HepG2 (cell line): ENCODE results near the gene SGTB. TPM values are rescaled to one million over a fixed set of nuclear protein-coding genes. Genes with fewer than 3 reads are reported as not detected.

Source experiments
- ATF7-NPFF ChIP-seq: sonication (generic); formaldehyde crosslinking; IDR thresholded peaks from 2 replicates; pipeline ENCODE4 v1.8.1; 2023; ENCODE audit warnings: mild to moderate bottlenecking, low read depth, missing genetic modification reagents, moderate library complexity
- FOXK1 ChIP-seq: sonication (generic); formaldehyde crosslinking; IDR thresholded peaks from 2 replicates; pipeline ENCODE4 v1.4.0; 2020; ENCODE audit warnings: low read depth, missing genetic modification reagents, borderline replicate concordance
- GTF3A ChIP-seq: sonication (generic); formaldehyde crosslinking; conservative IDR thresholded peaks from 2 replicates; pipeline ENCODE4 v1.4.0; 2020; ENCODE audit warnings: mild to moderate bottlenecking, missing genetic modification reagents
- HDAC1 ChIP-seq: sonication (generic); formaldehyde crosslinking; IDR thresholded peaks from 2 replicates; pipeline ENCODE4 v1.5.1; 2020; ENCODE audit warnings: mild to moderate bottlenecking, missing genetic modification reagents
- KLF13 ChIP-seq: sonication (generic); formaldehyde crosslinking; IDR thresholded peaks from 2 replicates; pipeline ENCODE4 v1.4.0; 2020; ENCODE audit warnings: mild to moderate bottlenecking, missing genetic modification reagents
- MAFG ChIP-seq: sonication (generic); formaldehyde crosslinking; IDR thresholded peaks from 2 replicates; pipeline ENCODE4 v1.5.1; 2020; ENCODE audit warnings: mild to moderate bottlenecking, missing genetic modification reagents
- NFKBIZ ChIP-seq: IDR thresholded peaks from 2 replicates; pipeline ENCODE4 v1.6.1; 2018; ENCODE audit warnings: missing genetic modification reagents, missing compliant biosample characterization
- RBAK ChIP-seq: sonication (generic); formaldehyde crosslinking; IDR thresholded peaks from 2 replicates; pipeline ENCODE4 v1.5.1; 2020; ENCODE audit warnings: mild to moderate bottlenecking, missing genetic modification reagents
- RXRA ChIP-seq: sonication (generic); formaldehyde crosslinking; IDR thresholded peaks from 2 replicates; pipeline ENCODE4 v1.5.1; 2020; ENCODE audit warnings: missing genetic modification reagents
- SMAD9 ChIP-seq: sonication (generic); formaldehyde crosslinking; IDR thresholded peaks from 2 replicates; pipeline ENCODE4 v1.5.1; 2020; ENCODE audit warnings: mild to moderate bottlenecking, missing genetic modification reagents
- SYNCRIP ChIP-seq: fragments of 200-400 bp; formaldehyde crosslinking; IDR thresholded peaks from 2 replicates; pipeline ENCODE4 v1.6.1; 2018; ENCODE audit warnings: mild to moderate bottlenecking, low read depth, low read length; ENCODE audit not compliant: insufficient read depth
- ZMYM4 ChIP-seq: sonication (generic); formaldehyde crosslinking; IDR thresholded peaks from 2 replicates; pipeline ENCODE4 v1.8.1; 2023; ENCODE audit warnings: mild to moderate bottlenecking, missing genetic modification reagents
- ZNF501 ChIP-seq: sonication (generic); formaldehyde crosslinking; IDR thresholded peaks from 2 replicates; pipeline ENCODE4 v1.5.1; 2020; ENCODE audit warnings: mild to moderate bottlenecking, moderate library complexity, missing genetic modification reagents
- ZNF543 ChIP-seq: sonication (generic); formaldehyde crosslinking; IDR thresholded peaks from 2 replicates; pipeline ENCODE4 v1.4.0; 2020; ENCODE audit warnings: mild to moderate bottlenecking, missing genetic modification reagents
- ZNF570 ChIP-seq: sonication (generic); formaldehyde crosslinking; IDR thresholded peaks from 2 replicates; pipeline ENCODE4 v1.4.0; 2020; ENCODE audit warnings: mild to moderate bottlenecking, missing genetic modification reagents, borderline replicate concordance
- ZNF672 ChIP-seq: sonication (generic); formaldehyde crosslinking; IDR thresholded peaks from 2 replicates; pipeline ENCODE4 v1.8.1; 2022; ENCODE audit warnings: missing genetic modification reagents
- ZNF891 ChIP-seq: sonication (generic); formaldehyde crosslinking; IDR thresholded peaks from 2 replicates; pipeline ENCODE4 v1.5.0; 2020; ENCODE audit warnings: mild to moderate bottlenecking, missing genetic modification reagents
- polyA plus RNA-seq, 8 experiments: library from polyadenylated mRNA; depleted of rRNA in 3 of 8; stranded (reverse) in 7 of 8; unstranded in 1 of 8; fragments of >200 nt; fragmentation: Illumina TruSeq in 4 of 8; extraction: Trizol in 4 of 8; gene quantifications; 2 replicates each; pipeline versions ENCODE4 v1.2.1 to v1.2.3, GENCODE V29; 2011 to 2016; ENCODE audit warnings: low read depth in 4 of 8, missing spikeins in 1 of 8, mixed read lengths in 1 of 8; ENCODE audit not compliant: insufficient read depth in 1 of 8
- total RNA-seq, 5 experiments: library from RNA; depleted of rRNA; stranded (reverse); fragments of >200 nt; fragmentation: Illumina TruSeq; extraction: Trizol; gene quantifications; 2 replicates each; pipeline ENCODE4 v1.2.3, GENCODE V29; 2016; ENCODE audit warnings: low read depth in 1 of 5
- TF ChIP-seq, protein P1 (sequence below): sonication (generic); formaldehyde crosslinking; IDR thresholded peaks from 2 replicates; pipeline ENCODE4 v1.4.0; 2020; ENCODE audit warnings: missing genetic modification reagents, borderline replicate concordance
- TF ChIP-seq, protein P2 (sequence below): IDR thresholded peaks from 2 replicates; pipeline ENCODE4 v1.6.1; 2016; ENCODE audit warnings: missing compliant biosample characterization, missing genetic modification reagents, borderline replicate concordance
- TF ChIP-seq, protein P3 (sequence below): sonication (generic); formaldehyde crosslinking; IDR thresholded peaks from 2 replicates; pipeline ENCODE4 v1.4.0; 2020; ENCODE audit warnings: missing genetic modification reagents
- TF ChIP-seq, protein P4 (sequence below): IDR thresholded peaks from 2 replicates; pipeline ENCODE4 v1.6.1; 2012; ENCODE audit warnings: inconsistent platforms
- TF ChIP-seq, protein P5 (sequence below): sonication (generic); formaldehyde crosslinking; IDR thresholded peaks from 2 replicates; pipeline ENCODE4 v1.4.0; 2020; ENCODE audit warnings: mild to moderate bottlenecking, missing genetic modification reagents

The SGTB gene
- total and polyA plus RNA-seq, 2 of the 13 experiments (the other 11 are each of a cell fraction or from before 2014, with no cell fraction given), result 5.2 to 11.2 TPM

DNA sequence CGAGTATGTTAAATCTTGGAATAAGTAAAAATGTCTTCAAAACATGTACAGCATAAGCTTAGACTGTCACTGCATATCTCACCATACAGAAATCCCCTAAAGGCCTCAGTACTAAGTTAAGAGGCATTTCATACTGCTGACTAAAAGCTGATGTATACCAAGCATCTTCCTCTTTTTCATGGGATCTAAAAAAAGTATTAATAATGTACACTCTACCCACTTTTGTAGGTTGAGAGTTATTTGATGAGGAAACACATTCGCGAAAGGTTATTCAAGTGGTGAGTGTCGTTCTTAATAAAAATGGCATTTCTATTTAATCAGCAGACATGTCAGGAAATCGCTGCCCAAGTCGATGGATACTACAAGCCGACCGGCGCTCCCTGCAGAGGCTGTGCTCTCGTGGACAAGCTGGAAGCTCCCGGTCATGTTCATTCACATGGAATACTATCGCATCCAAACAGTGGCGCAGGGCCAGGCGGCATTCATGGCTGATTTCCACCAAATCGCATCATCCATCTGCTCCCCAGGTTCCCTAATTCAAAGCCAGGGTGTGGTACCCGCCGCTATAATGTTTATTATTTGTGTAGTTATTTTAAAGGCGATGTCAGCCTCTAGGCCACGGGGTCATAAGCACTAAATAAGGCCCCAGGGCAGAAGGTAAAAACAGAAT lies 724 bp downstream of the SGTB start (continued):
- TF ChIP-seq KLF13 (CRISPR knock-in tag), result no peak
- TF ChIP-seq ZNF672 (CRISPR knock-in tag), result no peak
- no peak for TF ChIP-seq SYNCRIP
- TF ChIP-seq, protein P1, sequence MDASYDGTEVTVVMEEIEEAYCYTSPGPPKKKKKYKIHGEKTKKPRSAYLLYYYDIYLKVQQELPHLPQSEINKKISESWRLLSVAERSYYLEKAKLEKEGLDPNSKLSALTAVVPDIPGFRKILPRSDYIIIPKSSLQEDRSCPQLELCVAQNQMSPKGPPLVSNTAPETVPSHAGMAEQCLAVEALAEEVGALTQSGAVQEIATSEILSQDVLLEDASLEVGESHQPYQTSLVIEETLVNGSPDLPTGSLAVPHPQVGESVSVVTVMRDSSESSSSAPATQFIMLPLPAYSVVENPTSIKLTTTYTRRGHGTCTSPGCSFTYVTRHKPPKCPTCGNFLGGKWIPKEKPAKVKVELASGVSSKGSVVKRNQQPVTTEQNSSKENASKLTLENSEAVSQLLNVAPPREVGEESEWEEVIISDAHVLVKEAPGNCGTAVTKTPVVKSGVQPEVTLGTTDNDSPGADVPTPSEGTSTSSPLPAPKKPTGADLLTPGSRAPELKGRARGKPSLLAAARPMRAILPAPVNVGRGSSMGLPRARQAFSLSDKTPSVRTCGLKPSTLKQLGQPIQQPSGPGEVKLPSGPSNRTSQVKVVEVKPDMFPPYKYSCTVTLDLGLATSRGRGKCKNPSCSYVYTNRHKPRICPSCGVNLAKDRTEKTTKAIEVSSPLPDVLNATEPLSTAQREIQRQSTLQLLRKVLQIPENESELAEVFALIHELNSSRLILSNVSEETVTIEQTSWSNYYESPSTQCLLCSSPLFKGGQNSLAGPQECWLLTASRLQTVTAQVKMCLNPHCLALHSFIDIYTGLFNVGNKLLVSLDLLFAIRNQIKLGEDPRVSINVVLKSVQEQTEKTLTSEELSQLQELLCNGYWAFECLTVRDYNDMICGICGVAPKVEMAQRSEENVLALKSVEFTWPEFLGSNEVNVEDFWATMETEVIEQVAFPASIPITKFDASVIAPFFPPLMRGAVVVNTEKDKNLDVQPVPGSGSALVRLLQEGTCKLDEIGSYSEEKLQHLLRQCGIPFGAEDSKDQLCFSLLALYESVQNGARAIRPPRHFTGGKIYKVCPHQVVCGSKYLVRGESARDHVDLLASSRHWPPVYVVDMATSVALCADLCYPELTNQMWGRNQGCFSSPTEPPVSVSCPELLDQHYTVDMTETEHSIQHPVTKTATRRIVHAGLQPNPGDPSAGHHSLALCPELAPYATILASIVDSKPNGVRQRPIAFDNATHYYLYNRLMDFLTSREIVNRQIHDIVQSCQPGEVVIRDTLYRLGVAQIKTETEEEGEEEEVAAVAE (CRISPR knock-in tag), result peak; percentile 22; the same call in 1 of the 2 replicates
- TF ChIP-seq ATF7-NPFF (CRISPR knock-in tag), result peak; percentile 12; the same call in 1 of the 2 replicates
- TF ChIP-seq SMAD9 (CRISPR knock-in tag), result no peak
- TF ChIP-seq ZNF570, result no peak
- no peak for TF ChIP-seq RXRA (CRISPR knock-in tag)
- no peak for TF ChIP-seq NFKBIZ (CRISPR knock-in tag)
- peak; percentile 36; the same call in 1 of the 2 replicates for TF ChIP-seq ZNF501
- TF ChIP-seq GTF3A, result 0 out of 2 replicates have a peak, but pooled peaks have one; percentile 11
- no peak for TF ChIP-seq ZNF891
- TF ChIP-seq, protein P2, sequence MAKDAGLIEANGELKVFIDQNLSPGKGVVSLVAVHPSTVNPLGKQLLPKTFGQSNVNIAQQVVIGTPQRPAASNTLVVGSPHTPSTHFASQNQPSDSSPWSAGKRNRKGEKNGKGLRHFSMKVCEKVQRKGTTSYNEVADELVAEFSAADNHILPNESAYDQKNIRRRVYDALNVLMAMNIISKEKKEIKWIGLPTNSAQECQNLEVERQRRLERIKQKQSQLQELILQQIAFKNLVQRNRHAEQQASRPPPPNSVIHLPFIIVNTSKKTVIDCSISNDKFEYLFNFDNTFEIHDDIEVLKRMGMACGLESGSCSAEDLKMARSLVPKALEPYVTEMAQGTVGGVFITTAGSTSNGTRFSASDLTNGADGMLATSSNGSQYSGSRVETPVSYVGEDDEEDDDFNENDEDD (CRISPR knock-in tag), result no peak
- TF ChIP-seq, protein P3, sequence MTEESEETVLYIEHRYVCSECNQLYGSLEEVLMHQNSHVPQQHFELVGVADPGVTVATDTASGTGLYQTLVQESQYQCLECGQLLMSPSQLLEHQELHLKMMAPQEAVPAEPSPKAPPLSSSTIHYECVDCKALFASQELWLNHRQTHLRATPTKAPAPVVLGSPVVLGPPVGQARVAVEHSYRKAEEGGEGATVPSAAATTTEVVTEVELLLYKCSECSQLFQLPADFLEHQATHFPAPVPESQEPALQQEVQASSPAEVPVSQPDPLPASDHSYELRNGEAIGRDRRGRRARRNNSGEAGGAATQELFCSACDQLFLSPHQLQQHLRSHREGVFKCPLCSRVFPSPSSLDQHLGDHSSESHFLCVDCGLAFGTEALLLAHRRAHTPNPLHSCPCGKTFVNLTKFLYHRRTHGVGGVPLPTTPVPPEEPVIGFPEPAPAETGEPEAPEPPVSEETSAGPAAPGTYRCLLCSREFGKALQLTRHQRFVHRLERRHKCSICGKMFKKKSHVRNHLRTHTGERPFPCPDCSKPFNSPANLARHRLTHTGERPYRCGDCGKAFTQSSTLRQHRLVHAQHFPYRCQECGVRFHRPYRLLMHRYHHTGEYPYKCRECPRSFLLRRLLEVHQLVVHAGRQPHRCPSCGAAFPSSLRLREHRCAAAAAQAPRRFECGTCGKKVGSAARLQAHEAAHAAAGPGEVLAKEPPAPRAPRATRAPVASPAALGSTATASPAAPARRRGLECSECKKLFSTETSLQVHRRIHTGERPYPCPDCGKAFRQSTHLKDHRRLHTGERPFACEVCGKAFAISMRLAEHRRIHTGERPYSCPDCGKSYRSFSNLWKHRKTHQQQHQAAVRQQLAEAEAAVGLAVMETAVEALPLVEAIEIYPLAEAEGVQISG, result 0 out of 2 replicates have a peak, but pooled peaks have one; percentile 6
- TF ChIP-seq, protein P4, sequence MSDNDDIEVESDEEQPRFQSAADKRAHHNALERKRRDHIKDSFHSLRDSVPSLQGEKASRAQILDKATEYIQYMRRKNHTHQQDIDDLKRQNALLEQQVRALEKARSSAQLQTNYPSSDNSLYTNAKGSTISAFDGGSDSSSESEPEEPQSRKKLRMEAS, result 0 out of 2 replicates have a peak, but pooled peaks have one; percentile 40
- no peak for TF ChIP-seq RBAK (CRISPR knock-in tag)
- no peak for TF ChIP-seq ZNF543 (CRISPR knock-in tag)
- no peak for TF ChIP-seq MAFG (CRISPR knock-in tag)
- TF ChIP-seq HDAC1 (CRISPR knock-in tag), result 0 out of 2 replicates have a peak, but pooled peaks have one; percentile 9
- TF ChIP-seq FOXK1, result 0 out of 2 replicates have a peak, but pooled peaks have one; percentile 22
- TF ChIP-seq, protein P5, sequence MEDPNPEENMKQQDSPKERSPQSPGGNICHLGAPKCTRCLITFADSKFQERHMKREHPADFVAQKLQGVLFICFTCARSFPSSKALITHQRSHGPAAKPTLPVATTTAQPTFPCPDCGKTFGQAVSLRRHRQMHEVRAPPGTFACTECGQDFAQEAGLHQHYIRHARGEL (CRISPR knock-in tag), result no peak
- no peak for TF ChIP-seq ZMYM4
